Thoracic aorta (tissue), 2 donors: Measurements from ENCODE around the gene SYCE3. TPM values are rescaled to one million over a fixed set of nuclear protein-coding genes. Genes with fewer than 3 reads are reported as not detected.

Source experiments
- ATAC-seq: fragments of 150-250 bp; one replicate; pipeline ENCODE4 v1.8.0; 2017; ENCODE audit warnings: low read depth; ENCODE audit not compliant: insufficient number of reproducible peaks, low FRiP score
- DNase-seq: peaks from one replicate; pipeline ENCODE4 v3.0.0-alpha.2; 2020; ENCODE audit warnings: low spot score
- H3K27ac ChIP-seq, 2 donors: fragments of 200-600 bp; sonication (generic); 1 replicate in 1 of 2; 2 replicates in 1 of 2; pipeline ENCODE4 v1.5.1; 2016; ENCODE audit warnings: mild to moderate bottlenecking in 2 of 2, moderate library complexity in 2 of 2
- H3K27me3 ChIP-seq: fragments of 200-600 bp; sonication (generic); replicated peaks from 2 replicates; pipeline ENCODE4 v1.6.0; 2016; ENCODE audit warnings: mild to moderate bottlenecking; ENCODE audit not compliant: insufficient read depth
- H3K36me3 ChIP-seq: fragments of 200-600 bp; sonication (generic); one replicate; pipeline ENCODE4 v1.5.1; 2016
- H3K4me1 ChIP-seq, 2 donors: fragments of 200-600 bp; sonication (generic); 1 replicate in 1 of 2; 2 replicates in 1 of 2; pipeline versions ENCODE4 v1.5.1 to v1.6.0; 2016; ENCODE audit warnings: low read depth in 2 of 2, mild to moderate bottlenecking in 1 of 2; ENCODE audit not compliant: control insufficient read depth in 1 of 2
- H3K4me3 ChIP-seq: fragments of 200-600 bp; sonication (generic); 2 replicates; pipeline ENCODE4 v1.5.1; 2016; ENCODE audit warnings: mild to moderate bottlenecking
- H3K9me3 ChIP-seq: fragments of 200-600 bp; sonication (generic); 2 replicates; pipeline ENCODE4 v1.5.1; 2016
- CTCF ChIP-seq: fragments of 200-600 bp; sonication (generic); IDR thresholded peaks from one replicate; pipeline ENCODE4 v1.5.1; 2019; ENCODE audit warnings: antibody characterized with exemption
- total RNA-seq, 2 donors: library from RNA; depleted of rRNA; stranded (reverse); fragments of >200 nt; gene quantifications; one replicate each; pipeline versions ENCODE4 v1.1.0 to v1.2.3, GENCODE V29; 2016

SYCE3 gene
- total RNA-seq, 2 donors from 2014 or later = not detected

GRCh38 chr22:50578776-50579310 is 16.1 kb upstream of the SYCE3 start:
- no peaks in the 10 kb centered on the region for H3K36me3 ChIP-seq
- H3K9me3 ChIP-seq = no peaks in the 10 kb centered on the region
- no peak overlapping the region for H3K27ac ChIP-seq
- DNase-seq (no peak), ATAC-seq (no peak)
- no peaks in the 10 kb centered on the region for H3K27me3 ChIP-seq
- no peak for TF ChIP-seq CTCF
- H3K4me1 ChIP-seq = peaks cover 7 to 25% of the 10 kb centered on the region in 2 donors
- H3K4me3 ChIP-seq = no peak overlapping the region

GRCh38 chr22:50577987-50578775 is 15.5 kb upstream of the SYCE3 start, which contains the start of gene CPT1B:
TSS of gene CPT1B (minus strand) at chr22:50578427. CDS start at chr22:50577915, 512 bp downstream.
- ATAC-seq (no peak), DNase-seq (no peak)
- TF ChIP-seq CTCF = no peak
- no peaks in the 10 kb centered on the region for H3K36me3 ChIP-seq
- H3K9me3 ChIP-seq = no peaks in the 10 kb centered on the region
- no peaks in the 10 kb centered on the region for H3K27me3 ChIP-seq
- H3K4me1 ChIP-seq = peaks cover 3 to 19% of the 10 kb centered on the region in 2 donors
- no peak within 1 kb of the TSS for H3K4me3 ChIP-seq
- H3K27ac ChIP-seq = no peak within 1 kb of the TSS

GRCh38 chr22:50577697-50577986 is 14.9 kb upstream of the SYCE3 start:
- ATAC-seq = no peak
- H3K4me3 ChIP-seq = no peak overlapping the region
- DNase-seq = no peak
- H3K9me3 ChIP-seq = no peaks in the 10 kb centered on the region
- no peaks in the 10 kb centered on the region for H3K27me3 ChIP-seq
- no peak for TF ChIP-seq CTCF
- peaks cover 3 to 19% of the 10 kb centered on the region in 2 donors for H3K4me1 ChIP-seq
- no peak overlapping the region for H3K27ac ChIP-seq
- no peaks in the 10 kb centered on the region for H3K36me3 ChIP-seq

- Histone ChIP-seq H3K9me3 (no peaks in the 10 kb centered on the region), H3K4me3 (no peak overlapping the region), H3K27ac (no peak overlapping the region), H3K27me3 (no peaks in the 10 kb centered on the region), H3K4me1 (peaks cover 3 to 19% of the 10 kb centered on the region in 2 donors), H3K36me3 (no peaks in the 10 kb centered on the region)
- TF ChIP-seq CTCF = no peak
- ATAC-seq = no peak
- no peak for DNase-seq
Measured at GRCh38 chr22:50576806-50577696, 14.3 kb upstream of the SYCE3 start.

GRCh38 chr22:50576070-50576469 is 13.4 kb upstream of the SYCE3 start:
- H3K36me3 ChIP-seq = no peaks in the 10 kb centered on the region

More at GRCh38 chr22:50576070-50576469, 13.4 kb upstream of the SYCE3 start:
- TF ChIP-seq CTCF = no peak
- H3K9me3 ChIP-seq = no peaks in the 10 kb centered on the region
- no peaks in the 10 kb centered on the region for H3K27me3 ChIP-seq
- peaks cover 3 to 9% of the 10 kb centered on the region in 2 donors for H3K4me1 ChIP-seq
- no peak overlapping the region for H3K27ac ChIP-seq
- no peak overlapping the region for H3K4me3 ChIP-seq
- DNase-seq (no peak), ATAC-seq (no peak)
